Mesendoderm (in vitro differentiated cells): ENCODE data around the gene NYAP2.

Experiments used
- DNase-seq: peaks from one replicate; pipeline ENCODE4 v3.0.0; 2013
- H2AK5ac ChIP-seq: 2 replicates; pipeline ENCODE4 v1.6.1; 2013; ENCODE audit warnings: low read length, inconsistent platforms
- H2BK120ac ChIP-seq: 2 replicates; pipeline ENCODE4 v1.6.1; 2013; ENCODE audit warnings: low read depth, mild to moderate bottlenecking, low read length, moderate library complexity, mixed read lengths
- H2BK15ac ChIP-seq: replicated peaks from 2 replicates; pipeline ENCODE4 v1.6.1; 2013; ENCODE audit warnings: low read depth, mild to moderate bottlenecking, moderate library complexity
- H2BK5ac ChIP-seq: 2 replicates; pipeline ENCODE4 v1.6.1; 2013; ENCODE audit warnings: low read length, inconsistent platforms
- H3K18ac ChIP-seq: 2 replicates; pipeline ENCODE4 v1.6.1; 2013; ENCODE audit warnings: mild to moderate bottlenecking, low read length, mixed read lengths
- H3K23ac ChIP-seq: one replicate; pipeline ENCODE4 v1.6.1; 2013; ENCODE audit warnings: low read length
- H3K27ac ChIP-seq: 2 replicates; pipeline ENCODE4 v1.5.1; 2013; ENCODE audit warnings: low read depth, mild to moderate bottlenecking, inconsistent platforms, low read length, moderate library complexity
- H3K27me3 ChIP-seq: 2 replicates; pipeline ENCODE4 v1.6.1; 2013; ENCODE audit warnings: low read length, control low read depth, mild to moderate bottlenecking, inconsistent platforms; ENCODE audit not compliant: insufficient read depth, poor library complexity
- H3K36me3 ChIP-seq: 2 replicates; pipeline ENCODE4 v1.6.1; 2013; ENCODE audit warnings: low read length, inconsistent platforms; ENCODE audit not compliant: control insufficient read depth, insufficient read depth
- H3K4ac ChIP-seq: one replicate; pipeline ENCODE4 v1.6.1; 2013; ENCODE audit warnings: low read depth, mild to moderate bottlenecking, low read length, moderate library complexity
- H3K4me1 ChIP-seq: 2 replicates; pipeline ENCODE4 v1.6.1; 2013; ENCODE audit warnings: low read depth, low read length, inconsistent platforms; ENCODE audit not compliant: control insufficient read depth
- H3K4me2 ChIP-seq: 2 replicates; pipeline ENCODE4 v1.6.1; 2013; ENCODE audit warnings: low read length
- H3K4me3 ChIP-seq: 2 replicates; pipeline ENCODE4 v1.5.1; 2013; ENCODE audit warnings: mild to moderate bottlenecking, low read length
- H3K56ac ChIP-seq: one replicate; pipeline ENCODE4 v1.6.1; 2013; ENCODE audit warnings: low read length
- H3K79me1 ChIP-seq: 2 replicates; pipeline ENCODE4 v1.6.1; 2013; ENCODE audit warnings: low read length, inconsistent platforms
- H3K79me2 ChIP-seq: 2 replicates; pipeline ENCODE4 v1.6.1; 2013; ENCODE audit warnings: mild to moderate bottlenecking, low read length; ENCODE audit not compliant: control insufficient read depth, insufficient read depth
- H3K9ac ChIP-seq: 2 replicates; pipeline ENCODE4 v1.6.1; 2013; ENCODE audit warnings: low read length, inconsistent platforms
- H4K5ac ChIP-seq: one replicate; pipeline ENCODE4 v1.6.1; 2013; ENCODE audit warnings: low read length
- H4K8ac ChIP-seq: one replicate; pipeline ENCODE4 v1.6.1; 2013; ENCODE audit warnings: low read depth, mild to moderate bottlenecking, control low read depth, low read length, moderate library complexity
- WGBS: extraction: QIAGEN DNeasy Blood & Tissue Kit; methylation state at CpG from one replicate; pipeline ENCODE4 v1.1.7; 2013; ENCODE audit warnings: low lambda C conversion rate, missing lambda C conversion rate; ENCODE audit not compliant: insufficient coverage; ENCODE audit errors: extremely low coverage; 5-methylcytosine and 5-hydroxymethylcytosine counted together

The NYAP2 gene

DNA sequence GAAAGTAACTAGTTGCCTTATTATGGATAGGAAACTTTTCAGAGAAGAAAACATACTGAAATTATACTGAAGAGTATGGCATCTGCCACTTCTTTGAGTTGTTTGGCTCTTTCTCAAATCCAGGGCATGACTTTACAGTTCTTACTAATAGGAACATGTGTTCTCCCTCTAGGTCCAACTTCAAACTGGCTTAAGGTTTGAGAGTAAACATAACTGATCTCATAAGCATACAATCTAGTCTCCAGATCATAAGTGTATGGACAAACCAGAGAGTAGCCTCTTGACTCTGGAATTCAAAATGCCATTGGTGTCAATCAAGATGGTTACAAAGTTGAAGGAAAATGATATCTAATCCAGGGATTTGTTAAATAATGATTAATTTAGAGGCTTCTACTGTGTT, 101.5 kb downstream of the NYAP2 start:
- no peak overlapping the region for H2AK5ac ChIP-seq
- no peak overlapping the region for H4K8ac ChIP-seq
- no peak overlapping the region for H4K5ac ChIP-seq
- H2BK15ac ChIP-seq: no peak overlapping the region
- H3K36me3 ChIP-seq: no peaks in the 10 kb centered on the region
- H2BK5ac ChIP-seq: no peak overlapping the region
- no peak overlapping the region for H3K18ac ChIP-seq
- no peak overlapping the region for H3K4me2 ChIP-seq
- H3K4me3 ChIP-seq: no peak overlapping the region
- no peaks in the 10 kb centered on the region for H3K27me3 ChIP-seq
- no peaks in the 10 kb centered on the region for H3K79me2 ChIP-seq
- no peak overlapping the region for H3K23ac ChIP-seq
- H3K4me1 ChIP-seq: no peaks in the 10 kb centered on the region
- no peak overlapping the region for H3K27ac ChIP-seq
- no peak overlapping the region for H3K56ac ChIP-seq
- no peak for DNase-seq
- H3K79me1 ChIP-seq: no peaks in the 10 kb centered on the region
- H3K4ac ChIP-seq: no peak overlapping the region
- H2BK120ac ChIP-seq: no peak overlapping the region
- H3K9ac ChIP-seq: no peak overlapping the region

DNA sequence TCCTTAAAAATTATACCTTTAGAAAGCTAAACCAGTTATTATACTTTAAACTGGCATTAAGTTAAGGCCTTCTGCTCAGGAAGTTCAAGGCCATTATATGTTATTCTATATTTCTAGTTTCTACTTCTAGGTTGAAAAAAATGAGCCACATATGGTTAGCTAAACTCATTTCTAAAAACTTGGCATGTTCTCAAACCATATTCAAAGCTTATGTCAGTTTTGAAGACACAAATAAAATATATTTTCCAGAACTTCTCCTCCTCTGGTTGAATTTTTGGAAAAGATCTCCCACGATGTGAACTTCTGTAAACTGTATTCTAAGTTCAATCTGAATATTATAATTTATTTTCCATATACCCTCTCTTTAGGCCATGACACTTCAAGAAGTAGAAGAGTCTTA, 103.5 kb downstream of the NYAP2 start:
- no peak overlapping the region for H3K18ac ChIP-seq
- no peak overlapping the region for H4K8ac ChIP-seq
- no peak overlapping the region for H3K4me2 ChIP-seq
- H3K27ac ChIP-seq: no peak overlapping the region
- H2BK5ac ChIP-seq: no peak overlapping the region
- no peak overlapping the region for H3K4ac ChIP-seq
- no peak overlapping the region for H3K23ac ChIP-seq
- no peak overlapping the region for H3K56ac ChIP-seq
- H3K79me2 ChIP-seq: no peaks in the 10 kb centered on the region
- H3K9ac ChIP-seq: no peak overlapping the region
- H3K27me3 ChIP-seq: no peaks in the 10 kb centered on the region
- no peak overlapping the region for H2BK120ac ChIP-seq
- no peaks in the 10 kb centered on the region for H3K4me1 ChIP-seq
- DNase-seq: no peak
- H2BK15ac ChIP-seq: no peak overlapping the region
- WGBS: no CpG with 5 or more reads among the region's 1 CpG
- H4K5ac ChIP-seq: no peak overlapping the region
- H3K4me3 ChIP-seq: no peak overlapping the region
- H3K36me3 ChIP-seq: no peaks in the 10 kb centered on the region
- H2AK5ac ChIP-seq: no peak overlapping the region
- H3K79me1 ChIP-seq: no peaks in the 10 kb centered on the region

DNA sequence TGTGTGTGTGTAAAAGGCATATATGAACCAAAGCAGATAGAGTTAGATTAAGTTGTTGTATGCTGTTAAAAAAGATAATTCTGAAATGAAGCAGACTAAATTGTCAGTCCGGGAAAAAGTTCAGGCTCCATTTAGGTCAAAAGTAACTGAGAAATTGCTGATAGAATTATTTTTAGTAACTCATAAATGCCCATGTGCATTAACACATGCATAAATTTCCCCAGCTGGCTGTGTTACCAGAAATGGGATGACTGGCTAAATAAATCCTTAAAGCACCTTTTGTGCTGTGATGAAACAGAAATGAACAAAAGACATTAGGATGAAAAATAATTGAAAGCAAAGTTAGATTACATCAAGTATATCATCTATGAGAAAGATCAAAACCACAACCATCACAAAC, 111.3 kb downstream of the NYAP2 start:
- Histone ChIP-seq H2AK5ac (no peak overlapping the region), H3K36me3 (no peaks in the 10 kb centered on the region), H3K27ac (no peak overlapping the region), H3K79me1 (no peaks in the 10 kb centered on the region), H3K79me2 (no peaks in the 10 kb centered on the region), H2BK15ac (no peak overlapping the region), H3K4ac (no peak overlapping the region), H3K23ac (no peak overlapping the region), H2BK120ac (no peak overlapping the region), H4K5ac (no peak overlapping the region), H2BK5ac (no peak overlapping the region), H3K18ac (no peak overlapping the region), H4K8ac (no peak overlapping the region), H3K4me3 (no peak overlapping the region), H3K4me1 (no peaks in the 10 kb centered on the region), H3K9ac (no peak overlapping the region), H3K56ac (no peak overlapping the region), H3K4me2 (no peak overlapping the region), H3K27me3 (no peaks in the 10 kb centered on the region)
- DNase-seq: no peak
- no CpG with 5 or more reads among the region's 1 CpG for WGBS

DNA sequence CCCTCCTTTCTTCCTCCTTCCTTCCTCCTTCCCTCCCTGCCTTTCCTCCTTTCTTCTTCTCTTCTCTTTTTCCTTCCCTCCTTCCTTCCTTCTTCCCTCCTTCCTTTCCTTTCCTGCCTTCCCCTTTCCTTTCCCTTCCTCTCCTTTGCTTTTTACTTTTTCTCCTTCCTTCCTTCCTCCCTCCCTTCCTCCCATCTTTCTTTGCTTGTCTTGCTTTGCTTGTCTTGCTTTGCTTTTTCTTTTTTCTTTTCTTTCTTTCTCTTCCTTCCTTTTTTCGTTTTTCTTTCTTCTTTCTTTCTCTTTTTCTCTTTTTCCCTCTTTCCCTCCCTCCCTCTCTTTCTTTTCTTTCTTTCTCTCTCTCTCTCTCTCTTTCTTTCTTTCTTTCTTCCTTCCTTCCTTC, 113.0 kb downstream of the NYAP2 start:
- Histone ChIP-seq H2AK5ac (no peak overlapping the region), H3K27me3 (no peaks in the 10 kb centered on the region), H2BK5ac (no peak overlapping the region), H3K4me3 (no peak overlapping the region), H4K8ac (no peak overlapping the region), H3K4me2 (no peak overlapping the region), H4K5ac (no peak overlapping the region), H3K79me1 (no peaks in the 10 kb centered on the region), H3K9ac (no peak overlapping the region), H2BK15ac (no peak overlapping the region), H3K79me2 (no peaks in the 10 kb centered on the region), H2BK120ac (no peak overlapping the region), H3K36me3 (no peaks in the 10 kb centered on the region), H3K27ac (no peak overlapping the region), H3K23ac (no peak overlapping the region), H3K18ac (no peak overlapping the region), H3K56ac (no peak overlapping the region), H3K4ac (no peak overlapping the region), H3K4me1 (no peaks in the 10 kb centered on the region)
- WGBS: no CpG with 5 or more reads among the region's 1 CpG
- no peak for DNase-seq

DNA sequence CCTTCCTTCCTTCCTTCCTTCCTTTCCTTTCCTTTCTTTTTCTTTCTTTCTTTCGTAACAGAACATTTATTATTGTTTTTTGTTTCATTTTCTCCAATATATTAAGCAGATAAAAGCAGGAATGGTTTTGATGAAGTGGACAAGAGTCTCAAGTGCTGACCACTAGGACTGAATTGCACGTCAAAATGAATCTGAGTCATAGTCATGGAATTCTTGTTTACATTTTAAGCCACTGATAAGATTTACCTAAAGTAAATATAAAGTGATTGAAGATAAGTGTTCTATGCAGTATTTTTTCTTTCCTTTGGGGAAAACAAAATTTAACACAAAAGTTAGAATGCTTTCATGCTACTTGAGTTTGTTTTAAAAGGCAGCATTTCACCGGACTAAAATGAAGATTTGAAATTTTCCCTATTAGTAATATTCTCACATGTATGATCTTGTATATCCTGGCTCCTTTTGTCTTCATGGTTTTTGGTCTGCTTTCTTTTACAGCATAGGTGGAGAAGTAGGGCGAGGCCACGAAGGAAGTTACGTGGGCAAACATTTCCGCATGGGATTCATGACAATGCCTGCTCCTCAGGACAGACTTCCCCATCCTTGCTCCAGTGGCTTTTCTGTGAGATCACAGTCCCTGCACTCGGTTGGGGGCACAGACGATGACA, 113.5 kb downstream of the NYAP2 start:
- H4K5ac ChIP-seq: no peak overlapping the region
- H2BK5ac ChIP-seq: no peak overlapping the region

DNA sequence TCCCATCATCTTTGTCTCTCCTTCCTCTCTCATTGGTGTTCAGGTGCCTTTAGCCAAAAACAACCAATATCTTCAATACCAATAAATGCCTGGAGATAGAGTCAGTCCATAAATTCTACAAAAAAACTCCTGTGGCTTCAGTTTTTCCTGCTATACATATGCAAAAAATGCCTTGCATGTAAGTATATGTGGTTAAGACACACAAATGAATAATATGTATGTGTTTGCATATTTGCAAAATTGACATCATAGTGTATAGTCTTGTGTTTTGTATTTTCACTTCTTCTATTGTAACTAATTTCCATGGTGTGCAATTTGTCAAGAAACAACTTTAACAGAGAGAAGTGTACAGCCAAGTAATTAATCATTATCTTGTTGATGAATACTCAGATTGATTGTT, 115.5 kb downstream of the NYAP2 start:
- Histone ChIP-seq H3K79me1 (no peaks in the 10 kb centered on the region), H4K8ac (no peak overlapping the region), H3K23ac (no peak overlapping the region), H3K27ac (no peak overlapping the region), H2BK5ac (no peak overlapping the region), H2AK5ac (no peak overlapping the region), H3K4me1 (no peaks in the 10 kb centered on the region), H3K4me2 (no peak overlapping the region), H3K9ac (no peak overlapping the region), H3K56ac (no peak overlapping the region), H2BK15ac (no peak overlapping the region), H3K79me2 (no peaks in the 10 kb centered on the region), H2BK120ac (no peak overlapping the region), H3K27me3 (no peaks in the 10 kb centered on the region), H3K18ac (no peak overlapping the region), H3K4ac (no peak overlapping the region), H3K4me3 (no peak overlapping the region), H4K5ac (no peak overlapping the region), H3K36me3 (no peaks in the 10 kb centered on the region)
- no peak for DNase-seq

More for the DNA sequence above, 113.5 kb downstream of the NYAP2 start:
- H4K8ac ChIP-seq: no peak overlapping the region
- H3K4me3 ChIP-seq: no peak overlapping the region
- DNase-seq: no peak
- H3K4me1 ChIP-seq: no peaks in the 10 kb centered on the region
- no peak overlapping the region for H2BK15ac ChIP-seq
- H3K79me1 ChIP-seq: no peaks in the 10 kb centered on the region
- no peak overlapping the region for H2AK5ac ChIP-seq
- no peak overlapping the region for H3K23ac ChIP-seq
- no peaks in the 10 kb centered on the region for H3K27me3 ChIP-seq
- no CpG with 5 or more reads among the region's 9 CpGs for WGBS
- no peak overlapping the region for H2BK120ac ChIP-seq
- H3K27ac ChIP-seq: no peak overlapping the region
- no peak overlapping the region for H3K4ac ChIP-seq
- no peak overlapping the region for H3K56ac ChIP-seq
- H3K4me2 ChIP-seq: no peak overlapping the region
- no peak overlapping the region for H3K18ac ChIP-seq
- H3K79me2 ChIP-seq: no peaks in the 10 kb centered on the region
- H3K9ac ChIP-seq: no peak overlapping the region
- H3K36me3 ChIP-seq: no peaks in the 10 kb centered on the region
